Stimulated activated CD4-positive, alpha-beta T cell treated with anti-CD3 and anti-CD28 coated beads, Interleukin-4, amount 100 ng/mL, for 48 hours (primary cell): ENCODE results near the gene IRF2BP2.
"Not testable (repeated sequence)": the region's sequence is repeated elsewhere in the genome, so short reads cannot be mapped to it uniquely, and the experiment has no call there.

ENCODE experiments used
- DNase-seq, 2 donors: peaks; one replicate each; pipeline ENCODE4 v3.0.0-alpha.2; 2020; ENCODE audit warnings: low read depth in 2 of 2

Gene IRF2BP2

DNA sequence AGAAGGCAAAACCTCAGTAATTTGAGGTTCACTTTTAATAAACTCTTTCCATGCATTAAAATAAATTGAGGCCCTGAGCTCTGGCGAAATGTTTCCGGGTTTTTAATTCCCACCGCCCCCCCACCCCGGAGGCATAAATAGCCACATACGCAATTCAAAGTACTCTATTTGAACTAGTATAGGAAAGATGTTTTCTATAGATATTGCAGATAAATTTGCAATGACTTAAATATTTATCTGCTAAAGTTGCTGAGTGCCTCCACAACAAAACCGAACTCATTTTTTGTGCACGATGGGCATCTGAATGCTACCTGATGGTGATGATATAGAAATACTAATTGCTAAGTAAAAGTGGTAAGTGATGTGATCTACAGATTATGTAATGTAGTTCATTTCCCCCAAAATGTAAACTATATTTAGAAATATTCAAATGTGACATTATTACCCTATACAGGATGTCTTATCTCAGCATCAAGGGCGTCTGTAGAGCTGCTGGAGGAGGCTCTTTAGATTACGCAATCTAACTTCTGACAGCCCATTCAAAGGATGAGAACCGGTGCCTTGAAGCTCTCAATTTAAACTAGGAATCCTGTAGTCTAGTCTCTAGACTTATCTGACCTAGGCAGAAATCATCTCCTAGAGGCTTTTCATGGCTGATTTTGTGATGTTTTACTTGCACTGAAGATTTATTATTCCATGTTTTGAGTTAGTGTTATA lies 8.5 kb downstream of the IRF2BP2 start:
- DNase-seq = no peak

DNA sequence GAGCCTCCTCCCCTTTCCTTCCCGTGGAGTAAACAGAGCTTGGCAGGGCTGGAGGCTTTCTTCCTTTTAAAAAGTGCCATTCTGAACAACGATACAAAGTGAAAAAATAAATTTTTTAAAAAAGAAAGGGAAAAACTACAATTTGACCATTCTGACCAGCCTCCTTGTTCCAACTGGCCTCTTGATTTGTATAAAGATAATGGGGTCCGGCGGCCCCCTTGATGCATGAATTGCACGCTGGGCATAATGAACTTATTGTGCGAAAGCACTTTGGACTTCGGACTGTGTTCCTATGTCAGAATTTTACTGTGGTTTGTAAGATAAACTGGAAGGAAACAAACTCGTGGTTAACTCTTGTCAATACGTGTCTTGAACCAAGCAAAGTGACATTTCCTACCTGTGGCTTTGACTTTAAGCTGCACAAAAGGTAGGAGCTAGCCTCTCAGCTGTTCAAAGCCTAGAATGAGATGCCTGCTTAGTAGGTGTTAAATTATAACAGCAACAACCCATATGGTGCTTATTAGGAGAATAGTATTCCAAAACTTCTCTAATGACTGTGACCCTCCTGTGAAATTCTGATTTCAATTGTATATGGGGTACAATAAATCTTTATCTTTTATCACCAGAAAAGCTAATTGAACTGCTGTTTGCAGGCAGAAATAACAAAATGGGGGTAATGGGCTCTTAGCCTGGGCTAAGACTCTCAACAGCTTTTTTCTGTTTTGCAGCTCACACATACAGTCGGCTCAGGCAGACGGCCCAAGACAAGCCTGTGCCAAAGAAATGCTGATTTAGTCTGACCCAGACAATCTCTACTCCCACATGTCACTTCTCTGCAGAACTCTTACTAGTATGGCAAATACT lies 9.3 kb downstream of the IRF2BP2 start:
- no peak for DNase-seq

DNA sequence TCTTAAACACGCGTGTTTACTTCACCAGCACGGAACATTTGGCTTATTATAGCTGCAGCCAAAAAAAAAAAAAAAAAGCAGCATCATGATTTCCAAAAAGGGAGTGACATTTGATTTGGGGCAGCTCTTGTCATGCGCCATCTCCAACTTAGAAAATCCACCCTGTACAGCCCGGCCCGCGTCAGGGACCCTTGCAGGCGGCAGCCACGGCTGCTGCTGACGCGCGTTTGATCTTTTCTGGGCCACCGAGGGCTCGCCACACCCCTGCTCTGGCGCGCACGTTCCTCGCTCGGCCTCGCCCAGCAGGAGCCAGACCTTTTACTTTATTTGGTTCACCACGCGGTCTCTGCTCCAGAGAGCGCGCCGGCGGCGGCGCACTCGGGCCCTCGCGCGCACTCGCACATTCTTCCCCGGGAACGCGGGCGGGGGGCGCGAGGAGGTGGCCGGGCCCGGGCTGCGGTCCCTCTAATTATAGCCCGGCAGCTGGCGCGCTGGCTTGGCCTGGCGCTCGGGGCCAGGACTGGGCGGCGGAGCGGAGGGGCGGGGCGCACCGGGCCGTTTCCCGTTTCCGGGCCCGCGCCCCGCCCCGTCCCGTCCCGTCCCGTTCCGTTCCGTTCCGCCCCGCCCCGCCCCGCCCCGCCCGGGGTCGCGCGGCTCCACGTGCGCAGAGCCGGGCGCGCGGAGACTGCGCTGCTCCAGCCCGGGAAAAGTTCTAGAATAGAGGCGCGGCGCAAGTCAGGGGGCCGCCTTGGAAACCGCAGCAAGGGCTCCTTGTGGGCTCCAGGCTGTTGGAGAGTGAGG lies 10.2 kb downstream of the IRF2BP2 start:
- peak; percentile 65 to 71 for DNase-seq

DNA sequence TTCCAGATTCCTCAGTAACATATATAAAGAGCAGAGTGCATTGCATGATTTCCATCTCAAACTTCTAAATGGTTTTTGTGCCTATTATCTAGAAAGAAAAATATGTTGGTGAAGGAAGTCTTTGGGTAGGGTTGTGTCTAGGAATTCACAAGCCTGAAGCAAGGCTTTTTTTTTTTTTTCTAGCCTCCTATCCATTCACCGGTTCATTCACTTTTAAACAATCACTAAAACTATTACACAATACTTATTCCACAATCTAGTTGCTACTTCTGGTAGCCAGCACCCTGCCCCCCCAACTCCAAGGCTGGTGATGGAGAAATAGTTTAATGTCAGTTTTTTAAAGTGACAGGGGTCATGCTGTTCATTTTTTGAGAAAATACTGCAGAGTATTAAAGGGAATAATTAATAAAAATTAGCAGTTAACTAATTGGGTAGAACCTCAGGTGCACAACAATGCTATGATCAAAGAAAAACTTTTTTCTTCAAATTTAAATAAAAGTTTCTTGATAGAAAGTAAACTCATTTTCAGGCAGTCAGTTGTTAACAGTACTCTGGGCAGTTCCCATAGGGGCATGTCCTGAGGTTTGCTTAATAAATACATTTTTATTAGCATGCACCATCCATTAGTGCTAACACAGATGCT lies 10.9 kb downstream of the IRF2BP2 start:
- no peak for DNase-seq

DNA sequence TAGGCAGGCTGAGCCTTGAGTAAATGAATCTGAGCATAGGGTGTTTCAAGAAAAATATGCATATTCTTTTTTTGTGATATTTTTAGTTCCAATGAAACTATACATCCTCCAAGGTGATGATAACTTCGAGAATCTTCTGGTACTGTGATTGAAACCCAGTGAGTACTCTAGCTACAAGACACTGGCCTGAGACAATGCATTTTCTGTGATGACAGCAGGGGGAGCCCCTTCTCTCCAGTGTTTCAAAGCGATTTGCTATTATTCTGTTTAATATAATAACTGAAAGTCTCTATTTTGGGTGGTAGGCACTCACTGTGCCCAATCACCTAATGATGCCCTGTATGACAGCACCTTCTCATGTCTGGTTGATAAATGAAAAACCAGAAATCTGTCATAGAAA lies 12.1 kb downstream of the IRF2BP2 start:
- DNase-seq = no peak

DNA sequence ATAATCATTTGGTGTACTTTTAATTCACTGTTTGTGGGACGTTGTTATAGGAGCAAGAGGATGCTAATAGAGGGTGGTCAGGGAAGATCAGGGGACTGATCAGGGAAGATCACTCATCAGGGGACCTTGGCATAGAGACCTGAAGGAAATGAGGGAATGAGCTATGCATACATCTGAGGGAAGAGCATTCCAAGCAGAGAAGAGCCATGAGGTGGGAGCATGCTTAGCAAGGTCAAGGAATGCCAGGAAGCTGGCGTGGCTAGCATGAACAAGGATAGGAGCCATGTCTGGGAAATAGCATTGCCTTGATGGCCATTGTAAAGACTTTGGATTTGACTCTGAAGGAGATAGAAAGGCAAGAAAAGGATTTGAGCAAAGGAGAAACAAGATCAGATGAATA lies 14.1 kb downstream of the IRF2BP2 start:
- no peak for DNase-seq

DNA sequence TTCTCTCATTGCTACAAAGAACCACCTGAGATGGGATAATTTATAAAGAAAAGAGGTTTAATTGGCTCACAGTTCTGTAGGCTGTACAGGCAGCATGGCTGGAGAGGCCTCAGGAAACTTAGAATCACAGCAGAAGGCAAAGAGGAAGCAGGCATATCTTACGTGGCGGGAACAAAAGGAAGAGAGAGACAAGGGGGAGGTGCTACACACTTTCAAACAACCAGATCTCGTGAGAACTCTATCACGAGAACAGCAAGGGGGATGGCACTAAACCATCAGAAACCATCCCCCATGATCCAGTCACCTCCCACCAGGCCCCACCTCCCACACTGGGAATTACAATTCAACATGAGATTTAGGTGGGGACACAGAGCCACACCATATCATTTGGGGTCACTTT lies 15.4 kb downstream of the IRF2BP2 start:
- not testable (repeated sequence) for DNase-seq

DNA sequence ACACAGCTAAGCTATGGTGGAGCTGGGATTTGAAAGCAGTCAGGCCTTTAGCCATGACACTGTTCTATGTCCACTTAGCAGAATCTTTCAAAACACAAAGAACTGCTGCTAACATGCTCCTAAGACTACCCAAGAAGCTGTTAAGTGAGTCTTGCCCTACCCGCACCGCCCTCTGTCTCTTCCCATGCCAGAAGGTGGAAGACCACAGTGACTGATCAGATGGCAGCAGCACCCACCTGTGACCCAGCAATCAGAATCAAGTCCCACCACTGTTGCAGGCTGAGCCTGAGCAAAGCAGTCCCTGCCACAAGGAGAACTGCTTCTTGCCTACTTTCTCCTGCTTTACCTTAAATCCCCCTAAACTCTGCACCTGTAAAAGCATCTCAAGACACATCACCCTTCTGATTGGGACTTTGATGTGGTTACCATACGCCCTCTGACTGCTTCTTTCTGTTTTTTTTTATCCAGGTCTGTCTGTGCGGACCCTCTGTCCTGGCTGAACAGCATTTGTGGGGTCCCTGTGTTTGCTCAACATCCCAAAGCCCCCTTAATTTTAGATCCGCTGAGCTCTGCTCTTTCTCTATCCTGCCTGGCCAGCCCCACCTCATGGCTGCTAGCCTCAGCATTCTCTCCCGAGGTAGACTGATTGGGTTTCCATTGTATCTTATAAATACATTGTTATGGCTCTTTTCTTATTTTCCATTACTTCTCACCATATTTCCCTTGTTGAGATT lies 16.0 kb downstream of the IRF2BP2 start:
- no peak for DNase-seq

DNA sequence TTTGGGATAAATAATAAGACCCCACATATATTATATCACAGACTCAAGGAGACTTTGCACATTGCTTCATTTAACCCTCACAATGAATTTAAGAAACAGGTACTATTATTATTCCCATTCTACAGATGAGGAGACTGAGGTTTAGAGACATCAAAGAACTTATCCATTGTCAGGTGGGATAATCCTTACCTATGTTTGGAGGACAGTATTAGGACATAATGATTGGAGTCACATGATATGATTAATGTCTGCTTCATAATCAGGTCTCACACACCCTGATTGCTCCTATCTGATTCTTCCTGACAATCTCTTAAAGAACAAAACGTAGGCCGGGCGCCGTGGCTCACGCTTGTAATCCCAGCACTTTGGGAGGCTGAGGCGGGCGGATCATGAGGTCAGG lies 16.9 kb downstream of the IRF2BP2 start:
- DNase-seq = no peak

DNA sequence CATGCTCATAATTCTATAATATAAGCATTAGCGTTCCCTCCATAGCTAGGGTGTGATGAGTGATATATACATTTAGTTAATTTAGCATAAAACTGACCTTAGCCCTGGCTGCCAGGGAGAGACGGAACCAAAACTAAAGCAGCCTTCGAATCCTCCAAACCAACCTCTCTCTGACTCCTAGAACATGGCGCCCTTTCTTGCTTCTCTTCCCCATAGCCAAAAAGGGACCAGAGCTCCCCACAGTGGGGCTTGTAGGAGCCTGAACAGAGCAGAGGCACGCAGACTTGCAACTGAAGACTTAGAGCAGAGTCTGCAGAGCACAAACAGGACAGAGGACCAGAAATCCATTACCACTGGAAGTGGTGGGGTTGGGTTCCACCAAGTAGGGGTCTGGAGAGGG lies 17.7 kb downstream of the IRF2BP2 start:
- no peak for DNase-seq

DNA sequence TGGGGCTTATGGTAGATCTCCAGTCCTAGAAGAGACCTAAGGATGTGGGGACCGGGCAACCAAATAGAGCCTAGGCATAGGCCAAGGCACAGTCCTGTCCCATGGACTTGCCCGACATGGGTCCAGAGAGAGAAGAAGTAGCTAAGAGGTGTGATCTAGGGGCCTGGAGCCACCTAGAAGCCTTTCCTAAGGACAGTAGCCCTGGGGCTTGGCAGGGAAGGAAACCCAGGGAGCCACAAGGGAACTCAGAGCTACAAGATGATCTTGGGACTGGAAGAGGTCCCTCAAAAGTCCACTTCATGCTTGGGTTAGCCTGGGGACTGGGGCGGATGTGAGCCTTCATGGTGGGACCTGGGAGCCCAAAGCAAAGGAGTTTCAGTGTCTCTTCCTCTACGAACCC lies 18.8 kb downstream of the IRF2BP2 start:
- no peak for DNase-seq

DNA sequence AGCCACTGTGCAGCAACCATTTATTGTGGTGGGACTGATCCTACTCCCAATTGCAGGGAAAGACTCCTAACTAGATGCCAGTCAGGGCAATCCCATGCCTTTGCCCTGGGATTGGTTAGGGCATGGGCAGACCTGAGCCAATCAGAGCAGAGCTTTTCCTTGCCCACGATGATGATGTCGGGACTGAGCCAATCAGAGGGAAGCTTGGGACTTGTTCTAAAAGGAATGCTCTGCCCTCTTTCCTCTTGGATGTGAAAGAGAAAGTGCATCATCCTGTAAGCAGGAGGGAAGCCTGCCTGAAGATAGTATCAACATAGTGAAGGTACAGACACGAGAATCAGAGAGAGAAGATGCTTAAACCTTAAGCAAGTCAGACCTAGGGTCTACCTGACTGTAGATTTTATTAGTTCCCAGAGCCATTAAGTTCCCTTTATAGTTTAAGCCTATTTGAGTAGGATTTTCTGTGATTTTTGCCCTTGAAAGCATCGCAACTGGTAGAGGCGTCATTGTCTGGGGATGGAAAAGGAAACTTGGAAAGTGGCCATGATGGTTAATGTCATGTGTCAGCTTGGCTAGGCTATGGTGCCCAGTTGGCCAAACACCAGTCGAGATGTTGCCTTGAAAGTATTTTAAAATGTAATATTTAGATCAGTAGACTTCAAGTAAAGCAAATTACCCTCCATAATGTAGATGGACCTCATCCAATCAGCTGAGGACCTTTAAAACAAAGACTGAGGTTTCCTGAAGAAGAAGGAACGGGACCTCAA lies 19.9 kb downstream of the IRF2BP2 start:
- no peak for DNase-seq

DNA sequence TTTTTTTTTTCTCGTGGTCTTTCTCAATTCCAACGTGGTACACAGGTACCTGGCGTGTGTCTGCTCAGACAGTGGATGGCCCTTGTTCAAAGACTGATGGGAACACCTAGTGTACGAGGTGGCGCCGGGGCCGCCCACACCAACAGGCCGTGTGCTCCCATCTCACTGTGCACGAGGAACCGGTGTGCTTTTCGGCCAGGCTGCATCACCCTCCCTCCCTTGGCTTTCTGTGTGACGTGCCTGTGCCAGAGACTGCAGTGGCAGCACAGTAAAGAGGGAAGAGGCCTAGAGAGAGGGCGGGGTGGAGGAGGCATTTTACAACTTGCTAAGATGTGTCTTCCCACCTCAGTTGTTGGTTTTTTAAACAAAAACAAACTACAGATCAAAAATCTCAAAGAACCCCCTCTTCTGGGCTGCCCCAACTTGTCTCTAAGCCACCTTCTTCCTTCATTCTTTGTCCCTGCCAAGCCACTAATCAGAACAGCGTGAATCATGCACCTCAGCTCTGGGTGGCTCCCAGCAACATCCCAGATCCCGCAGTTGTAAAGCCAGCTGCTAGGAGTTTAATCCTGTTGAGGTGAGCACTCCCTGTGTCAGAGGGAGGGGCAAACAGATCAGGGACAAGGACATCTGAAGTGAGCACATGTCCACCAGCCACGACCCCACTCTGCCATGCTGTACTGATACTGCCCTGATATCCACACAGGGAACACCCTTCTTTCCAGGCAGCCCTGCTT lies 20.7 kb downstream of the IRF2BP2 start:
- no peak for DNase-seq

DNA sequence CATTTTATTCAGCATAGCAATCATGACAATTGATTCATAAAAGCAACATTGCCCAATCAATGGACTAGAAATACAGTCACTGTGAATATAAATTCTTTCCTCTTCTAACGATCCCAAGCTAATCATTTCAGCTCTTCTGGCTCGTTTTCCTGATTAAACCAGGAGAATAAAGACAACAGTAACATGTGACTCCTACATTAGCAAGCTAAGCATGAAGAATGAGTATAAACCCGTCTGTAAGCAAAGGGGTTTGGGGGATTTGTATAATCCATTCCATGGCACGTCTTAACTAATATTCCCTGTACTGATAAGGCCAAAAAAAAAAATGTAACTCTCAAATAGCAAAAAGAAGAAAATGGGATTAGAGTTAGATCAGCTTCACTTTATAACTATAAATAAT lies 21.6 kb downstream of the IRF2BP2 start:
- DNase-seq = no peak

DNA sequence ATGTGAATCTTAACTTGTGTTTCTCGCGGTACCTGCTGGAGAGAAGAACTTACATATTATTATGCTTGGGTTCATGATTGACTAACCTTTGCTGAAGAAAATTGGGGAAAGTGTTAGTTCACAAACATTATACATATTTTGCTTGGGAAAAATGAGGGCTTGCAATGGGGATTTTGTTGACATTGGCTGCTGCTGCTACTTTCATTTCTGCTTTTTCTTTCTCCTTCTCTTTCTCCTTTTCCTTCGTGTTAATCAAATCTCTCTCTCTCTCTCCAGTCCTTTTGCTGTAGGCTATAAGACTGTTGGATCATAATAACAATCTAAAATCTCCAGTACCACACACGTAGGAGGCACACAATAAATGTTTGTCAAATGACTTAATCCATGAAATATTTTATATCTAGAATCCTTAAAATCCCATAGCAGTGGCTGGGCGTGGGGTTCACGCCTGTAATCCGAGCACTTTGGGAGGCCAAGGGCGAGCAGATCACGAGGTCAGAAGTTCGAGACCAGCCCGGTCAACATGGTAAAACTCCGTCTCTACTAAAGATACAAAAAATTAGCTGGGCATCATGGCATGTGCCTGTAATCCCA lies 23.0 kb downstream of the IRF2BP2 start:
- no peak for DNase-seq

DNA sequence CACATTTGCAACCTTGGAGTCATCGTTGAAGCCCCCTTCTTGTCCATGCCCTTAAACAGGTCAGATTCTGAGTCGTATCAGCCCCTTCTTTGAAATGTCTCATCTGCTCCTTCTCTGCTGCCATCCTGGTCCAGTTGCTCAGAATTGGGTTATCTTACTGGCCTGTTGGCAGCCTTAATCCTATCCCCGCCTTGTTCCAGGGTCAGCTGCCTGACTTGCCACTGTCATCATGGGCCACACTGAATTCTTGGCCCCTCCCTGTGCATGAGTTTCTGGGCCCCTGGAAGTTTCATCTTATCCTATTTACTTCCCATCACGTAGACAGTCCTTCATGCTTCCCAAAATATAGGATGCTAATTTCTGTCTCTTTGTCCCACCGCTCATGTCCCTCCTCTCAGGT lies 23.7 kb downstream of the IRF2BP2 start:
- DNase-seq = no peak

DNA sequence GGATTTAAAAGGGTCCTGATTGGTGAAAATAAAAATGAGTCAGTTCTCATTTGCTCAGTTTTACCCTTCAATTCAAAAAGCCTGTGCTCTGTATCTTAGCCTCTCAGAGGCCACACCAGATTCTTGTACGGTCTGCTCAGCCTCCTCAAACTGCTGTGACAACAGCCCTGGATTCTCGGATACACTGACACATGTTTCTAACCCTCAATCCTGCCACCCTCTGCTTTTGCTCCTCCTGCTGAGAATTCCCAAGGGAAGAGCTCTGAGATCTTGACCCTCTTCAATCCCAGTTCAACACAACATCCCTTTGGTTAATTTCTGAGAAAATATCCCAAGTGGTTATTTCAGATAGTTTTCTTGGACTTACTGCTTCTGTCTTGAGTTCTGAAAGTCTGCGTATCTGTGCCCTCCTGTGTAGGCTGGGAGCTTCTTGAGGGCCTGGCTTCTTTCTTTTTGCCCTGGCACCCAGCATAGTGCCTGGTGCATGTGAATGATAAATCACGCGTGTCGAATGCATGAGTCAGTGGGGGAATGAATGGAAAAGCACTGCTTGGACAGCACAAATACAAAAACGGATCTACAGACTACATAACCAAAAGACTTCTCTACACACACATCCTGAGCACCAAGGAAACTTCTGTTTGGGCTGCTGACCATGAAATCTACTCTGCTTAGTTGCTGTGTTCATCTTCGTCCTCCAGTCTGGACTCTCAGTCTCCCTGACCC lies 24.5 kb downstream of the IRF2BP2 start:
- DNase-seq = no peak

DNA sequence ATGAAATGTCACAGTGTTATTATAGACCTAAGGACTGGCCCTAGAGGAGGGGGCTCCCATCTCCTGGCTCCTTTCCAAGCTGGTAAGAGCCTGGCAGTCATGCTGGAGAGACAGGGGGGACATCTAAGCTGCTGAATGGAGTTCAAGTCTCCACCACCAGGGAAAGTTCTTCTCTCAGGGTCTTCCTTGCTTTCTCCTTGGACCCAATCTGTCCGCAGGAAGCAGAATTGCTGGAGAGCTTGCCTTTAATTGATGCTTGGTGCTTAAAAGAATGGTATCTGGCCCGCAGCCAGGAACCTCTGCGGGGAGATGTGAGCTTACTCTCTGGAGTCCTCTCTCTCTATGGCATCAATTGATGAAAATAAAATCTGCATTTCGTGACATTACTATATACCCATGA lies 25.1 kb downstream of the IRF2BP2 start:
- DNase-seq = no peak

DNA sequence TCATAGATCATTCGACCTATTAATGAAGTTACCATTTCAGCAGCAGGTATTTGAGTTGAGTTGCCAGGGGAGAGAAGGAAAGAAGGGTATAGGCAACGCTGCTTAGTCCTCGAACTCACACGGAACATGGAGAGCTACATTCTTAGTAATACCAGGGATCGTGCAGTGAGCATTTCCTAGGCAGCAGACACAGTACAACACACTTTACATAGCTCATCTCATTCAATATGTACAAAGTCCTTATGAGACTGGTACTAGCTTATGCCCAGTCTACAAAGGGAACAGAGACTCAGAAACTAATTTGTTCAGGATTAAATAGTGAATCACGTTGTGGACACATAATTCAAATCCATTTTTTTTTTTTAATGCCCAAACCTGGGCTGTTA lies 25.6 kb downstream of the IRF2BP2 start:
- DNase-seq = no peak
